Measurements from ENCODE around the gene RGMA.

RGMA gene

GRCh38 chr15:93091465-93091864 is 2.5 kb upstream of the RGMA start:
- H3K36me3 ChIP-seq (ENCODE audit: control insufficient read depth in 1 of 2, insufficient read depth in 2 of 2, low read length in 2 of 2) = no peaks in the 10 kb centered on the region
- no peak overlapping the region for H3K27ac ChIP-seq (ENCODE audit: low read length)
- no peak overlapping the region for H3K4me3 ChIP-seq (ENCODE audit: low read depth in 1 of 2, low read length in 2 of 2)
- peaks cover 0 to 12% of the 10 kb centered on the region in 2 donors for H3K4me1 ChIP-seq (ENCODE audit: control insufficient read depth in 1 of 2, insufficient read depth in 2 of 2, low read length in 2 of 2)
- no peaks in the 10 kb centered on the region for H3K9me3 ChIP-seq (ENCODE audit: control insufficient read depth in 1 of 2, low read length in 2 of 2)
- peaks cover 19% of the 10 kb centered on the region for H3K27me3 ChIP-seq (ENCODE audit: low read depth, low read length)

DNA sequence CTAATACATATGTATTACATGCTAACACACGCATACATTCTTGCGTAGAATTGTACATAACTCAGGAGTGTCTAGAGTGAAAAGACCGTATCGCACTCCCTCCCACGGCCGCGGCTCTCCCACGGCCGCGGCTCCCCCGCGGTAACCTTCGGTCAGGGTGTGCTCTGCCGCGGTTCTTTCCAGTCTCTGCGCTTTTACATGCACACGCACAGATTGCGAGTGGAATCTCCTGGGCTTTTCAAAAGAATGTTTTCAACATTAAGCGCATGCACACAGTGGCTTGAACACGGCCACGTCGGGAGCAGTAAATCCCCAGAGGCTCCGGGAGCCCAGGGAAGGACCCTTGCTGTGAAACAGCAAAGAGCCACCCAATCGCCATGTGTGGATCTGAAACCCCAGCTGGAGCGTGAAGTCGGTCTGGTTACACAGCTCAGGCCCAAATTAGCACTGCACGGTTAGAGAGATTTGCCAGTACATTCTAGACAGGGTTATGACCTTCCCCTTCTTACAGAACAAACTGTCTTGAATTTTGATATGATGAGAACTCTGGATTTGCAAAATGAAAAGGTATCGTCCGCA is 805 bp upstream of the RGMA start:
- H3K27me3 ChIP-seq (ENCODE audit: low read depth, low read length) = peaks cover 22% of the 10 kb centered on the region
- H3K9me3 ChIP-seq (ENCODE audit: control insufficient read depth in 1 of 2, low read length in 2 of 2) = no peaks in the 10 kb centered on the region
- peak overlapping the region; percentile 44 to 64 for H3K4me3 ChIP-seq (ENCODE audit: low read depth in 1 of 2, low read length in 2 of 2)

GRCh38 chr15:93088200-93088980 is 621 bp downstream of the RGMA start:
- peak overlapping the region; percentile 66 to 85 for H3K4me3 ChIP-seq (ENCODE audit: low read depth in 1 of 2, low read length in 2 of 2)
- peaks cover 0 to 14% of the 10 kb centered on the region in 2 donors for H3K4me1 ChIP-seq (ENCODE audit: control insufficient read depth in 1 of 2, insufficient read depth in 2 of 2, low read length in 2 of 2)
- H3K36me3 ChIP-seq (ENCODE audit: control insufficient read depth in 1 of 2, insufficient read depth in 2 of 2, low read length in 2 of 2) = no peaks in the 10 kb centered on the region
- H3K27me3 ChIP-seq (ENCODE audit: low read depth, low read length) = peaks cover 22% of the 10 kb centered on the region
- no peak overlapping the region for H3K27ac ChIP-seq (ENCODE audit: low read length)
- H3K9me3 ChIP-seq (ENCODE audit: control insufficient read depth in 1 of 2, low read length in 2 of 2) = no peaks in the 10 kb centered on the region

More for the DNA sequence above, 805 bp upstream of the RGMA start:
- H3K36me3 ChIP-seq (ENCODE audit: control insufficient read depth in 1 of 2, insufficient read depth in 2 of 2, low read length in 2 of 2) = no peaks in the 10 kb centered on the region
- peaks cover 0 to 12% of the 10 kb centered on the region in 2 donors for H3K4me1 ChIP-seq (ENCODE audit: control insufficient read depth in 1 of 2, insufficient read depth in 2 of 2, low read length in 2 of 2)
- H3K27ac ChIP-seq (ENCODE audit: low read length) = no peak overlapping the region

- Histone ChIP-seq H3K27ac (ENCODE audit: low read length) (peak overlapping the region; percentile 49), H3K36me3 (ENCODE audit: control insufficient read depth in 1 of 2, insufficient read depth in 2 of 2, low read length in 2 of 2) (no peaks in the 10 kb centered on the region), H3K4me3 (ENCODE audit: low read depth in 1 of 2, low read length in 2 of 2) (peak overlapping the region; percentile 66 to 85), H3K9me3 (ENCODE audit: control insufficient read depth in 1 of 2, low read length in 2 of 2) (no peaks in the 10 kb centered on the region), H3K27me3 (ENCODE audit: low read depth, low read length) (peaks cover 22% of the 10 kb centered on the region), H3K4me1 (ENCODE audit: control insufficient read depth in 1 of 2, insufficient read depth in 2 of 2, low read length in 2 of 2) (peaks cover 0 to 18% of the 10 kb centered on the region in 2 donors)
Measured at GRCh38 chr15:93087825-93088199, 1.2 kb downstream of the RGMA start.

GRCh38 chr15:93086791-93087190 is 2.2 kb downstream of the RGMA start:
- Histone ChIP-seq H3K4me1 (ENCODE audit: control insufficient read depth in 1 of 2, insufficient read depth in 2 of 2, low read length in 2 of 2) (peaks cover 0 to 25% of the 10 kb centered on the region in 2 donors), H3K4me3 (ENCODE audit: low read depth in 1 of 2, low read length in 2 of 2) (peak overlapping the region; percentile 66 to 85), H3K27me3 (ENCODE audit: low read depth, low read length) (peaks cover 22% of the 10 kb centered on the region), H3K9me3 (ENCODE audit: control insufficient read depth in 1 of 2, low read length in 2 of 2) (no peaks in the 10 kb centered on the region), H3K36me3 (ENCODE audit: control insufficient read depth in 1 of 2, insufficient read depth in 2 of 2, low read length in 2 of 2) (no peaks in the 10 kb centered on the region), H3K27ac (ENCODE audit: low read length) (peak overlapping the region; percentile 64)

- Histone ChIP-seq H3K36me3 (ENCODE audit: control insufficient read depth in 1 of 2, insufficient read depth in 2 of 2, low read length in 2 of 2) (no peaks in the 10 kb centered on the region), H3K27ac (ENCODE audit: low read length) (peak overlapping the region; percentile 64), H3K9me3 (ENCODE audit: control insufficient read depth in 1 of 2, low read length in 2 of 2) (no peaks in the 10 kb centered on the region), H3K27me3 (ENCODE audit: low read depth, low read length) (peaks cover 22% of the 10 kb centered on the region), H3K4me3 (ENCODE audit: low read depth in 1 of 2, low read length in 2 of 2) (peak overlapping the region; percentile 2 to 85), H3K4me1 (ENCODE audit: control insufficient read depth in 1 of 2, insufficient read depth in 2 of 2, low read length in 2 of 2) (peaks cover 0 to 29% of the 10 kb centered on the region in 2 donors)
Measured at GRCh38 chr15:93085692-93086091, 3.3 kb downstream of the RGMA start.

DNA sequence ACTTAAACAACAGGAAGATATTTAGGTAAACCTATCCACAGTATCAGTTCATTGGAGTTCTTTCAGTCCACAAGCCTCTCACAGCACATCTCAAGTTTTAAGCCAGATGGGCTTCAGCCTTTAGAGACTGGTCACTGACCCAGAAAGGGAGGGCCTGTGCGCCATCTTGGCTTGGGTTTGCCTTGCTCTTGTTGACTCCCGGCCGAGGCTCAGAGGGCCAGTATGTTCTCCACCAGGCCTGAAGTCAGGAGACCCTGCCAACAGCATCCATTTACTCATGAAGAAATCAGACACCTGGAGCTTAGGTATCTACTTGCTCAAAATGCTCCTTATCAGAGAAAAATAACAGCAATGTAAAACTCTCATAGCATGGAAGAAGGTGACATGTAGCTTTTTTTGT is 6.2 kb downstream of the RGMA start:
- Histone ChIP-seq H3K9me3 (ENCODE audit: control insufficient read depth in 1 of 2, low read length in 2 of 2) (no peaks in the 10 kb centered on the region), H3K27me3 (ENCODE audit: low read depth, low read length) (peaks cover 16% of the 10 kb centered on the region), H3K27ac (ENCODE audit: low read length) (peak overlapping the region; percentile 72), H3K4me3 (ENCODE audit: low read depth in 1 of 2, low read length in 2 of 2) (no peak overlapping the region), H3K4me1 (ENCODE audit: control insufficient read depth in 1 of 2, insufficient read depth in 2 of 2, low read length in 2 of 2) (peaks cover 0 to 42% of the 10 kb centered on the region in 2 donors), H3K36me3 (ENCODE audit: control insufficient read depth in 1 of 2, insufficient read depth in 2 of 2, low read length in 2 of 2) (no peaks in the 10 kb centered on the region)

GRCh38 chr15:93081399-93081798 is 7.6 kb downstream of the RGMA start:
- H3K27me3 ChIP-seq (ENCODE audit: low read depth, low read length) = peaks cover 2% of the 10 kb centered on the region
- H3K27ac ChIP-seq (ENCODE audit: low read length) = peak overlapping the region; percentile 65
- H3K4me3 ChIP-seq (ENCODE audit: low read depth in 1 of 2, low read length in 2 of 2) = peak overlapping the region in 1 of 2 donors; percentile 29
- H3K4me1 ChIP-seq (ENCODE audit: control insufficient read depth in 1 of 2, insufficient read depth in 2 of 2, low read length in 2 of 2) = peaks cover 0 to 34% of the 10 kb centered on the region in 2 donors
- no peaks in the 10 kb centered on the region for H3K36me3 ChIP-seq (ENCODE audit: control insufficient read depth in 1 of 2, insufficient read depth in 2 of 2, low read length in 2 of 2)
- no peaks in the 10 kb centered on the region for H3K9me3 ChIP-seq (ENCODE audit: control insufficient read depth in 1 of 2, low read length in 2 of 2)

GRCh38 chr15:93080451-93080850 is 8.6 kb downstream of the RGMA start:
- Histone ChIP-seq H3K27me3 (ENCODE audit: low read depth, low read length) (no peaks in the 10 kb centered on the region), H3K4me1 (ENCODE audit: control insufficient read depth in 1 of 2, insufficient read depth in 2 of 2, low read length in 2 of 2) (peaks cover 0 to 34% of the 10 kb centered on the region in 2 donors), H3K4me3 (ENCODE audit: low read depth in 1 of 2, low read length in 2 of 2) (no peak overlapping the region), H3K36me3 (ENCODE audit: control insufficient read depth in 1 of 2, insufficient read depth in 2 of 2, low read length in 2 of 2) (no peaks in the 10 kb centered on the region), H3K9me3 (ENCODE audit: control insufficient read depth in 1 of 2, low read length in 2 of 2) (no peaks in the 10 kb centered on the region), H3K27ac (ENCODE audit: low read length) (peak overlapping the region; percentile 65)

DNA sequence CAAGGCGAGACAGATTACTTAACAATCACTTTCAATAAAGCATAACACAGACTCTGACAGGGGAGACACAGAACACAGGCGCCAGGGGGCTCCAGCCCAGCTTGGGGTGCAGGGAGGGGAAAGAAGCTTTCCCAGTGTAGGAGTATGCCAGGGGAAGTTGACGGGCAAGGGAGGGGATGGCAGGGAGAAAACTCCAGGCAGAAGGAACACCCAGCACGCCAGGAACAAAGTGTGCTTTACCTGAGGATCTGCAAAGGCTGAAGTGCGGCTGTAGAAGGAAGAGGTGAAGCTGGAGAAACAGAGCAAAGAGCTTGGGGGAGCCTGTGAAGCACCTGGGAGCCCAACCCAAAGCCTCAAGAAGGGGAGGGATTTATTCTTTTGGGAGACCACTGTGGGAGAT is 12.1 kb downstream of the RGMA start:
- Histone ChIP-seq H3K4me1 (ENCODE audit: control insufficient read depth in 1 of 2, insufficient read depth in 2 of 2, low read length in 2 of 2) (peaks cover 0 to 29% of the 10 kb centered on the region in 2 donors), H3K36me3 (ENCODE audit: control insufficient read depth in 1 of 2, insufficient read depth in 2 of 2, low read length in 2 of 2) (no peaks in the 10 kb centered on the region), H3K27me3 (ENCODE audit: low read depth, low read length) (peaks cover 13% of the 10 kb centered on the region), H3K27ac (ENCODE audit: low read length) (peak overlapping the region; percentile 48), H3K9me3 (ENCODE audit: control insufficient read depth in 1 of 2, low read length in 2 of 2) (no peaks in the 10 kb centered on the region), H3K4me3 (ENCODE audit: low read depth in 1 of 2, low read length in 2 of 2) (peak overlapping the region in 1 of 2 donors; percentile 6)

- Histone ChIP-seq H3K27me3 (ENCODE audit: low read depth, low read length) (peaks cover 20% of the 10 kb centered on the region), H3K4me1 (ENCODE audit: control insufficient read depth in 1 of 2, insufficient read depth in 2 of 2, low read length in 2 of 2) (peaks cover 0 to 29% of the 10 kb centered on the region in 2 donors), H3K27ac (ENCODE audit: low read length) (peak overlapping the region; percentile 48)
Measured at GRCh38 chr15:93076217-93076616, 12.8 kb downstream of the RGMA start.

More at GRCh38 chr15:93076217-93076616, 12.8 kb downstream of the RGMA start:
- Histone ChIP-seq H3K9me3 (ENCODE audit: control insufficient read depth in 1 of 2, low read length in 2 of 2) (no peaks in the 10 kb centered on the region), H3K36me3 (ENCODE audit: control insufficient read depth in 1 of 2, insufficient read depth in 2 of 2, low read length in 2 of 2) (no peaks in the 10 kb centered on the region), H3K4me3 (ENCODE audit: low read depth in 1 of 2, low read length in 2 of 2) (peak overlapping the region in 1 of 2 donors; percentile 12)

All from muscle layer of duodenum (tissue), 2 donors.